H1 (cell line): ENCODE results near the gene ZNF513. TPM values are rescaled to one million over a fixed set of nuclear protein-coding genes. Genes with fewer than 3 reads are reported as not detected.
A peak's percentile ranks its signal among the peaks of the same experiment; 100 is the strongest.

Experiments used
- BACH1 ChIP-seq: IDR thresholded peaks from 2 replicates; pipeline ENCODE4 v1.6.1; 2012; ENCODE audit warnings: low read length, improper control_type of control experiment
- EP300 ChIP-seq, 2 experiments: IDR thresholded peaks; 1 replicate in 1 of 2; 2 replicates in 1 of 2; pipeline ENCODE4 v1.6.1; 2011 to 2012; ENCODE audit warnings: low read depth in 2 of 2, low read length in 2 of 2, mild to moderate bottlenecking in 2 of 2, borderline replicate concordance in 1 of 2, inconsistent platforms in 1 of 2, moderate library complexity in 1 of 2
- KDM5A ChIP-seq: fragments of 200-600 bp; IDR thresholded peaks from 2 replicates; pipeline ENCODE4 v1.7.1; 2012; ENCODE audit warnings: mild to moderate bottlenecking, low read length, inconsistent platforms, mixed read lengths
- NRF1 ChIP-seq: IDR thresholded peaks from 2 replicates; pipeline ENCODE4 v1.6.1; 2011; ENCODE audit warnings: mild to moderate bottlenecking, low read depth, low read length, improper control_type of control experiment
- SIN3A ChIP-seq, 2 experiments: IDR thresholded peaks in 1 of 2; conservative IDR thresholded peaks in 1 of 2; 2 replicates each; pipeline ENCODE4 v1.6.1; 2011 to 2012; ENCODE audit warnings: low read length in 2 of 2, improper control_type of control experiment in 1 of 2, low read depth in 1 of 2, mild to moderate bottlenecking in 1 of 2
- TAF7 ChIP-seq: optimal IDR thresholded peaks from 2 replicates; pipeline ENCODE3; 2011; ENCODE audit warnings: low read depth, mild to moderate bottlenecking, inconsistent platforms, low read length, moderate library complexity, borderline replicate concordance
- TCF12 ChIP-seq: IDR thresholded peaks from 2 replicates; pipeline ENCODE4 v1.6.1; 2011; ENCODE audit warnings: low read depth, mild to moderate bottlenecking, low read length
- polyA plus RNA-seq, 7 experiments: library from polyadenylated mRNA; depleted of rRNA in 3 of 7; stranded (reverse) in 5 of 7; unstranded in 2 of 7; fragments of >200 nt in 5 of 7; fragments of 200-250 nt in 2 of 7; gene quantifications; 1 replicate in 5 of 7; 2 replicates in 1 of 7; 4 replicates in 1 of 7; pipeline versions ENCODE4 v1.2.1 to v1.2.3, GENCODE V29; 2011 to 2013; ENCODE audit warnings: missing spikeins in 2 of 7, mixed read lengths in 2 of 7
- total RNA-seq: library from RNA; stranded (reverse); fragmentation: NEBNext Ultra II Directional; extraction: Animal tissue kit (Norgen Biotek cat#: 25700); gene quantifications from 2 replicates; pipeline ENCODE4 v1.2.1, GENCODE V29; 2021

The ZNF513 gene
- total and polyA plus RNA-seq, 2 of the 8 experiments (the other 6 are each of a cell fraction or from before 2014, with no cell fraction given), result 17.3 to 29.5 TPM

DNA sequence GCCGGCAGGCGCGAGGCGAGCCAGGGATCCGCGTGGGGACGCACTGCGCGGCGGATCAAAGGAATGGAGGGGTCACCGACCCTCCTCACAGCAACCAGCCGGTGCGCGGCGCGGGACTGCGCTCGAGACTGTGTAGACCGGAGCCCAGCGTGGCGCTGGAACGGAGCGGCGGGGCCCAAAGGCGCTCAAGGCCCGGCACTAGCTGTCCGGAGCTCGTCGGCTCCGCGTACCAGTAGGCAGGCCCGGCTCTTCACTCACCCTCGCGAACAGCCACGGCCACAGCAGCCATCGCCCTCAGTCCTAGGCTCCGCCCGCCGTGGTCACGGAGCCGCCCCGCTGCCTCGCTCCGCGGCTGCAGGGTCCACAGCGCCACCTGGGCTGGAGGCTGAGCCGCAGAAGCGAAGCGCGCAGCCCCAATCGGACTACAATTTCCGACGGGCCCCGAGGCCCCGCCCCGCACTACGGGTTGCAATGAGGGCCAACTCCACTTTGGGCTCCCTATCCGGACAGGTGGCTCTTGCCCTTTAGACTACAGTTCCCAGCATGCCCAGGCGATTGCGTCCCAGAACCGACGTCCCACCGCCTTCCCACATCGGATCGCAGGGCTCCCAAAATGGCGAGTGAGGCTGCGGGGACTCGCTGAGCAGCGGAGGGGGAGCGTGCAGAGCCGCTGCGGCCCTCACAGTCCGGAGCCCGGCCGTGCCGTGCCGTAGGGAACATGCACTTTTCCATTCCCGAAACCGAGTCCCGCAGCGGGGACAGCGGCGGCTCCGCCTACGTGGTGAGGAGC is 10.3 kb downstream of the ZNF513 start, which contains the start of the genes EIF2B4 and SNX17 (continued):
- peak in 1 of 2 experiments; percentile 42; a peak in 1 of 3 replicates for TF ChIP-seq EP300 (IDR thresholded peaks at IDR 0.05; ENCODE audit: borderline replicate concordance in 1 of 2, low read depth in 2 of 2, low read length in 2 of 2)
- TF ChIP-seq BACH1, result peak; percentile 86
- TF ChIP-seq SIN3A (conservative IDR thresholded peaks at IDR 0.05 in 1 of 2, IDR thresholded peaks at IDR 0.05 in 1 of 2; ENCODE audit: low read depth in 1 of 2, low read length in 2 of 2), result peak in 1 of 2 experiments; percentile 89; a peak in 3 of 4 replicates
- TF ChIP-seq KDM5A, result peak; percentile 73
- 0 out of 2 replicates have a peak, but pooled peaks have one; percentile 59 for TF ChIP-seq TCF12
- peak; percentile 74 for TF ChIP-seq TAF7
- TF ChIP-seq NRF1, result no peak
